Head of caudate nucleus (tissue), 42 donors: ENCODE measurements around the gene CAPN13.
A peak's percentile ranks its signal among the peaks of the same experiment; 100 is the strongest.

ENCODE experiments used
- DNase-seq, 42 donors: peaks; one replicate each; pipeline versions ENCODE4 v3.0.0 to v3.0.0-alpha.2; 2020 to 2021; ENCODE audit warnings: mixed read lengths in 7 of 42
- intact Hi-C: fragments of 100-400 bp; cut with DNase I; formaldehyde crosslinking; loops from one replicate; pipeline ENCODE4 v1.15.0; 2022

The CAPN13 gene

GRCh38 chr2:30695749-30696148 lies 111.5 kb downstream of the CAPN13 start:
- peak in 1 of 42 donors; percentile 5 for DNase-seq
- intact Hi-C loops, result no loop called here

GRCh38 chr2:30694286-30695055 lies 112.8 kb downstream of the CAPN13 start:
- intact Hi-C loops, result no loop called here
- DNase-seq, result peak in 2 of 42 donors; percentile 17 to 24

- intact Hi-C loops, result no loop called here
- peak in 2 of 42 donors; percentile 14 to 25 for DNase-seq
These were observed 113.4 kb downstream of the CAPN13 start for GRCh38 chr2:30693821-30694281.

GRCh38 chr2:30692829-30693275 lies 114.4 kb downstream of the CAPN13 start:
- DNase-seq, result peak in 2 of 42 donors; percentile 14 to 21
- intact Hi-C loops, result no loop called here

- intact Hi-C loops, result no loop called here
- DNase-seq, result peak in 2 of 42 donors; percentile 27 to 39
These were observed 115.1 kb downstream of the CAPN13 start for GRCh38 chr2:30691948-30692828.

GRCh38 chr2:30691091-30691947 lies 115.9 kb downstream of the CAPN13 start:
- DNase-seq, result peak in 2 of 42 donors; percentile 23 to 31
- intact Hi-C loops, result no loop called here

GRCh38 chr2:30690126-30690561 lies 117.1 kb downstream of the CAPN13 start:
- intact Hi-C loops, result no loop called here
- peak in 2 of 42 donors; percentile 26 to 27 for DNase-seq

- intact Hi-C loops, result no loop called here
- peak in 2 of 42 donors; percentile 24 to 31 for DNase-seq
These were observed 117.6 kb downstream of the CAPN13 start for GRCh38 chr2:30689496-30690125.

- peak in 3 of 42 donors; percentile 16 to 40 (median 36) for DNase-seq
- intact Hi-C loops, result no loop called here
These were observed 118.3 kb downstream of the CAPN13 start for GRCh38 chr2:30688956-30689401.

GRCh38 chr2:30686669-30687068 lies 120.6 kb downstream of the CAPN13 start:
- peak in 2 of 42 donors; percentile 21 to 29 for DNase-seq
- intact Hi-C loops, result no loop called here

- peak in 2 of 42 donors; percentile 34 to 42 for DNase-seq
- intact Hi-C loops, result no loop called here
These were observed 121.2 kb downstream of the CAPN13 start for GRCh38 chr2:30686000-30686399.

- intact Hi-C loops, result no loop called here
- DNase-seq, result peak in 2 of 42 donors; percentile 13 to 18
These were observed 122.2 kb downstream of the CAPN13 start for GRCh38 chr2:30684996-30685395.

GRCh38 chr2:30684516-30684915 lies 122.7 kb downstream of the CAPN13 start:
- intact Hi-C loops, result no loop called here
- peak in 2 of 42 donors; percentile 1 to 5 for DNase-seq

- intact Hi-C loops, result no loop called here
- peak in 2 of 42 donors; percentile 7 to 33 for DNase-seq
These were observed 123.2 kb downstream of the CAPN13 start for GRCh38 chr2:30684026-30684425.

- intact Hi-C loops, result no loop called here
These were observed 123.8 kb downstream of the CAPN13 start for GRCh38 chr2:30683236-30683956.

GRCh38 chr2:30681022-30681421 lies 126.2 kb downstream of the CAPN13 start:
- DNase-seq, result peak in 1 of 42 donors; percentile 17
- intact Hi-C loops, result no loop called here

More at GRCh38 chr2:30683236-30683956, 123.8 kb downstream of the CAPN13 start:
- DNase-seq, result peak in 2 of 42 donors; percentile 22 to 27

- intact Hi-C loops, result no loop called here
These were observed 127.1 kb downstream of the CAPN13 start for GRCh38 chr2:30680121-30680520.

More at GRCh38 chr2:30680121-30680520, 127.1 kb downstream of the CAPN13 start:
- DNase-seq, result peak in 1 of 42 donors; percentile 41
